H9 (cell line): Measurements from ENCODE around the gene C1orf52. TPM values are rescaled to one million over a fixed set of nuclear protein-coding genes. Genes with fewer than 3 reads are reported as not detected.

ENCODE experiments used
- DNase-seq: peaks from one replicate; pipeline ENCODE4 v3.0.0-alpha.2; 2017
- H2AFZ ChIP-seq: one replicate; pipeline ENCODE4 v1.6.1; 2013; ENCODE audit warnings: mild to moderate bottlenecking, low read length, control low read depth, moderate library complexity
- H2AK5ac ChIP-seq: 2 replicates; pipeline ENCODE4 v1.6.1; 2013; ENCODE audit warnings: low read length, control low read depth, mixed read lengths; ENCODE audit not compliant: insufficient read length
- H2BK120ac ChIP-seq: one replicate; pipeline ENCODE4 v1.6.1; 2013; ENCODE audit warnings: low read depth, mild to moderate bottlenecking, low read length, control low read depth, inconsistent platforms; ENCODE audit not compliant: poor library complexity, severe bottlenecking
- H2BK12ac ChIP-seq: 2 replicates; pipeline ENCODE4 v1.6.1; 2013; ENCODE audit warnings: low read length, control low read depth, mixed read lengths, low read depth; ENCODE audit not compliant: insufficient read length
- H2BK15ac ChIP-seq: 2 replicates; pipeline ENCODE4 v1.6.1; 2013; ENCODE audit warnings: low read depth, low read length, control low read depth
- H2BK20ac ChIP-seq: one replicate; pipeline ENCODE4 v1.6.1; 2013; ENCODE audit warnings: low read depth, mild to moderate bottlenecking, low read length, control low read depth, inconsistent platforms; ENCODE audit not compliant: poor library complexity, severe bottlenecking
- H2BK5ac ChIP-seq: 2 replicates; pipeline ENCODE4 v1.6.1; 2013; ENCODE audit warnings: low read length, control low read depth, mixed read lengths; ENCODE audit not compliant: insufficient read length
- H3K14ac ChIP-seq: 2 replicates; pipeline ENCODE4 v1.6.1; 2013; ENCODE audit warnings: low read length, control low read depth; ENCODE audit not compliant: insufficient read depth
- H3K18ac ChIP-seq: 2 replicates; pipeline ENCODE4 v1.6.1; 2013; ENCODE audit warnings: low read depth, mild to moderate bottlenecking, mixed read lengths, low read length, control low read depth; ENCODE audit not compliant: insufficient read length
- H3K23ac ChIP-seq: 2 replicates; pipeline ENCODE4 v1.6.1; 2013; ENCODE audit warnings: low read length, control low read depth, mixed read lengths, low read depth; ENCODE audit not compliant: insufficient read length
- H3K23me2 ChIP-seq: 2 replicates; pipeline ENCODE4 v1.6.1; 2013; ENCODE audit warnings: low read depth, mild to moderate bottlenecking, mixed read lengths, low read length, control low read depth; ENCODE audit not compliant: insufficient read length, poor library complexity, severe bottlenecking
- H3K27ac ChIP-seq: 2 replicates; pipeline ENCODE4 v1.5.1; 2013; ENCODE audit warnings: low read length, control low read depth, mixed read lengths, low read depth; ENCODE audit not compliant: insufficient read length
- H3K27me3 ChIP-seq: 2 replicates; pipeline ENCODE4 v1.6.1; 2013; ENCODE audit warnings: low read length, control low read depth, inconsistent platforms; ENCODE audit not compliant: insufficient read depth
- H3K4ac ChIP-seq: 2 replicates; pipeline ENCODE4 v1.6.1; 2013; ENCODE audit warnings: low read depth, mild to moderate bottlenecking, control low read depth, inconsistent platforms, low read length, moderate library complexity
- H3K4me1 ChIP-seq: 2 replicates; pipeline ENCODE4 v1.6.1; 2013; ENCODE audit warnings: low read length, control low read depth, inconsistent platforms; ENCODE audit not compliant: insufficient read depth
- H3K4me2 ChIP-seq: 2 replicates; pipeline ENCODE4 v1.6.1; 2013; ENCODE audit warnings: low read length, control low read depth, mixed read lengths; ENCODE audit not compliant: insufficient read length, insufficient read depth
- H3K56ac ChIP-seq: 2 replicates; pipeline ENCODE4 v1.6.1; 2013; ENCODE audit warnings: low read depth, mild to moderate bottlenecking, mixed read lengths, low read length, control low read depth; ENCODE audit not compliant: insufficient read length
- H3K79me1 ChIP-seq: 2 replicates; pipeline ENCODE4 v1.6.1; 2013; ENCODE audit warnings: low read depth, mild to moderate bottlenecking, moderate library complexity, low read length, control low read depth, inconsistent platforms; ENCODE audit not compliant: insufficient read depth, poor library complexity, severe bottlenecking
- H3K79me2 ChIP-seq: 2 replicates; pipeline ENCODE4 v1.6.1; 2013; ENCODE audit warnings: low read length, control low read depth, inconsistent platforms; ENCODE audit not compliant: insufficient read depth
- H3K9ac ChIP-seq: 2 replicates; pipeline ENCODE4 v1.6.1; 2013; ENCODE audit warnings: low read length, control low read depth, mixed read lengths; ENCODE audit not compliant: insufficient read length; ENCODE audit errors: extremely low read depth
- H3K9me3 ChIP-seq: one replicate; pipeline ENCODE4 v1.6.1; 2013; ENCODE audit warnings: low read depth, low read length, inconsistent platforms; ENCODE audit not compliant: control insufficient read depth
- H3T11ph ChIP-seq: one replicate; pipeline ENCODE4 v1.6.1; 2013; ENCODE audit warnings: mild to moderate bottlenecking, low read length, control low read depth, inconsistent platforms
- H4K20me1 ChIP-seq: one replicate; pipeline ENCODE4 v1.6.1; 2013; ENCODE audit not compliant: control insufficient read depth, insufficient read length, insufficient read depth
- H4K5ac ChIP-seq: 2 replicates; pipeline ENCODE4 v1.6.1; 2013; ENCODE audit warnings: low read depth, mild to moderate bottlenecking, mixed read lengths, low read length, control low read depth; ENCODE audit not compliant: insufficient read length
- H4K8ac ChIP-seq: replicated peaks from 2 replicates; pipeline ENCODE4 v1.6.1; 2013; ENCODE audit warnings: low read length, control low read depth, mixed read lengths, low read depth; ENCODE audit not compliant: insufficient read length
- H4K91ac ChIP-seq: 2 replicates; pipeline ENCODE4 v1.6.1; 2013; ENCODE audit warnings: low read depth, mild to moderate bottlenecking, moderate library complexity, mixed read lengths, low read length, control low read depth; ENCODE audit not compliant: insufficient read length
- H3K27ac Mint-ChIP-seq, 3 experiments: 2 replicates in 2 of 3; 3 replicates in 1 of 3; pipeline ENCODE4 v1.8.0; 2020 to 2021; ENCODE audit warnings: mixed read lengths in 3 of 3, mild to moderate bottlenecking in 1 of 3, moderate library complexity in 1 of 3
- H3K27me3 Mint-ChIP-seq: 2 replicates; pipeline ENCODE4 v1.8.0; 2021; ENCODE audit warnings: low read depth, mild to moderate bottlenecking, moderate library complexity, mixed read lengths
- H3K36me3 Mint-ChIP-seq, 3 experiments: 2 replicates in 2 of 3; 3 replicates in 1 of 3; pipeline ENCODE4 v1.8.0; 2020 to 2021; ENCODE audit warnings: low read depth in 3 of 3, mixed read lengths in 3 of 3; ENCODE audit not compliant: insufficient read depth in 1 of 3
- H3K4me1 Mint-ChIP-seq, 2 experiments: 2 replicates each; pipeline ENCODE4 v1.8.0; 2020; ENCODE audit warnings: mixed read lengths in 2 of 2
- H3K4me3 Mint-ChIP-seq, 2 experiments: 2 replicates in 1 of 2; 3 replicates in 1 of 2; pipeline ENCODE4 v1.8.0; 2020 to 2021; ENCODE audit warnings: mild to moderate bottlenecking in 2 of 2, mixed read lengths in 2 of 2, moderate library complexity in 1 of 2
- H3K9me3 Mint-ChIP-seq, 2 experiments: 2 replicates in 1 of 2; 3 replicates in 1 of 2; pipeline ENCODE4 v1.8.0; 2020; ENCODE audit warnings: mild to moderate bottlenecking in 2 of 2, mixed read lengths in 2 of 2, moderate library complexity in 1 of 2
- CTCF ChIP-seq: fragments of 200-600 bp; sonication (generic); conservative IDR thresholded peaks from 3 replicates; pipeline ENCODE4 v1.8.0; 2021; ENCODE audit warnings: antibody characterized with exemption, mild to moderate bottlenecking
- WGBS: extraction: QIAGEN DNeasy Blood & Tissue Kit; methylation state at CpG from one replicate; pipeline ENCODE4 v1.1.7; 2013; ENCODE audit warnings: missing lambda C conversion rate, low lambda C conversion rate, mixed read lengths; ENCODE audit not compliant: insufficient read length; ENCODE audit errors: extremely low coverage; 5-methylcytosine and 5-hydroxymethylcytosine counted together
- total RNA-seq: library from RNA; stranded (reverse); gene quantifications from 2 replicates; pipeline ENCODE4 v1.2.1, GENCODE V29; 2021

The C1orf52 gene
- total RNA-seq, 1 experiment from 2014 or later = 45.1 TPM

GRCh38 chr1:85274969-85275453, 15.5 kb upstream of the C1orf52 start:
- WGBS = no CpG with 5 or more reads among the region's 1 CpG
- peaks cover 2% of the 10 kb centered on the region; the same call in 1 of the 2 replicates for H3K79me2 ChIP-seq
- no peaks in the 10 kb centered on the region for H3K9me3 ChIP-seq
- no peak overlapping the region for H2BK15ac ChIP-seq
- no peak overlapping the region for H3K23ac ChIP-seq
- H3K18ac ChIP-seq = no peak overlapping the region
- peak overlapping the region; percentile 73 for H3K4me2 ChIP-seq
- no peak overlapping the region for H3K9ac ChIP-seq
- H3K14ac ChIP-seq = no peak overlapping the region
- H3K27me3 ChIP-seq = no peaks in the 10 kb centered on the region
- Mint-ChIP-seq H3K27ac (no peak overlapping the region), H3K36me3 (peaks cover 3 to 22% (median 12%) of the 10 kb centered on the region in 3 experiments; a peak in 6 of 7 replicates), H3K4me1 (peaks cover 23 to 32% of the 10 kb centered on the region in 2 experiments), H3K9me3 (no peaks in the 10 kb centered on the region), H3K4me3 (peak overlapping the region; percentile 86 to 90), H3K27me3 (no peaks in the 10 kb centered on the region)
- H3K4ac ChIP-seq = no peak overlapping the region
- no peak overlapping the region for H2BK12ac ChIP-seq
- 0 out of 2 replicates have a peak, but pooled peaks cover 2% of the 10 kb centered on the region for H3K4me1 ChIP-seq
- no peaks in the 10 kb centered on the region for H4K20me1 ChIP-seq
- no peak overlapping the region for H3T11ph ChIP-seq
- no peak overlapping the region for H3K56ac ChIP-seq
- H2AFZ ChIP-seq = no peak overlapping the region
- H3K27ac ChIP-seq = no peak overlapping the region
- H4K91ac ChIP-seq = no peak overlapping the region
- H3K23me2 ChIP-seq = peaks cover 6% of the 10 kb centered on the region
- no peak overlapping the region for H2AK5ac ChIP-seq
- no peak for DNase-seq
- H4K5ac ChIP-seq = no peak overlapping the region
- H2BK120ac ChIP-seq = no peak overlapping the region
- TF ChIP-seq CTCF = no peak
- H4K8ac ChIP-seq = no peak overlapping the region
- H3K79me1 ChIP-seq = no peaks in the 10 kb centered on the region
- H2BK5ac ChIP-seq = no peak overlapping the region
- no peak overlapping the region for H2BK20ac ChIP-seq
